OCI-LY7 (cell line): ENCODE results near the gene UBAP1L.

Experiments used
- EZH2phosphoT487 ChIP-seq: fragments of 200-600 bp; sonication (generic); IDR thresholded peaks from 2 replicates; pipeline ENCODE4 v1.6.1; 2018; ENCODE audit warnings: low read depth, borderline replicate concordance, mild to moderate bottlenecking, mixed run types, antibody characterized with exemption, low read length, moderate library complexity, mixed read lengths
- TF ChIP-seq, protein P1 (sequence below): fragments of 200-600 bp; sonication (generic); conservative IDR thresholded peaks from 2 replicates; pipeline ENCODE4 v1.5.1; 2014; ENCODE audit warnings: mild to moderate bottlenecking, antibody characterized with exemption, low read length, moderate library complexity, mixed read lengths

- TF ChIP-seq EZH2phosphoT487, result no peak
- TF ChIP-seq, protein P1, sequence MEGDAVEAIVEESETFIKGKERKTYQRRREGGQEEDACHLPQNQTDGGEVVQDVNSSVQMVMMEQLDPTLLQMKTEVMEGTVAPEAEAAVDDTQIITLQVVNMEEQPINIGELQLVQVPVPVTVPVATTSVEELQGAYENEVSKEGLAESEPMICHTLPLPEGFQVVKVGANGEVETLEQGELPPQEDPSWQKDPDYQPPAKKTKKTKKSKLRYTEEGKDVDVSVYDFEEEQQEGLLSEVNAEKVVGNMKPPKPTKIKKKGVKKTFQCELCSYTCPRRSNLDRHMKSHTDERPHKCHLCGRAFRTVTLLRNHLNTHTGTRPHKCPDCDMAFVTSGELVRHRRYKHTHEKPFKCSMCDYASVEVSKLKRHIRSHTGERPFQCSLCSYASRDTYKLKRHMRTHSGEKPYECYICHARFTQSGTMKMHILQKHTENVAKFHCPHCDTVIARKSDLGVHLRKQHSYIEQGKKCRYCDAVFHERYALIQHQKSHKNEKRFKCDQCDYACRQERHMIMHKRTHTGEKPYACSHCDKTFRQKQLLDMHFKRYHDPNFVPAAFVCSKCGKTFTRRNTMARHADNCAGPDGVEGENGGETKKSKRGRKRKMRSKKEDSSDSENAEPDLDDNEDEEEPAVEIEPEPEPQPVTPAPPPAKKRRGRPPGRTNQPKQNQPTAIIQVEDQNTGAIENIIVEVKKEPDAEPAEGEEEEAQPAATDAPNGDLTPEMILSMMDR, result no peak
Observed at GRCh38 chr15:65092911-65093792, 21.8 kb downstream of the UBAP1L start.
